ENCODE measurements around the gene LYL1. TPM values are rescaled to one million over a fixed set of nuclear protein-coding genes. Genes with fewer than 3 reads are reported as not detected.
A peak's percentile ranks its signal among the peaks of the same experiment; 100 is the strongest.

LYL1 gene
- total RNA-seq, 1 experiment from 2014 or later: 1.7 TPM

DNA sequence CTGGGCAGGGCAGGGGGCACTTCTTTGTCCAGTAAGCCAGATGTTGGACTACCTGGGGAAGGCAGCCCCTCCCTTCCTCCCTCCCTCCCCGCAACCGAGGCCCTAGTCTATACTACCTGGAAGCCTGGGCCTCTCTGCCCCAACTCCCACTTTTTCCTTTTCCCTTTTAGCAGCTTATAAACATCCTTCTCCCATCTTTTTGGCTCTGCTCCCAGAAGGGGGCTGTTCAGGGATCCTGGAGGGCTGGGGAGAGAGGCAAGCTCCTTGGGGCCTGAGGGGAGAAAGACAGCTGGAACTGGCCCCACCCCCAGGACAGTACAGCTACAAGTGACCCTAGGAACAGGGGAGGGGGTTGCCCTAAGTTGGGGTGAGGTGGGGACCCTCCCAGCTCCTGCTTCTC is 44.9 kb downstream of the LYL1 start:
- DNase-seq: no peak
- Histone ChIP-seq H3K36me3 (replicated peaks; ENCODE audit: control insufficient read depth, insufficient read depth, low read length) (no peaks in the 10 kb centered on the region), H3K27me3 (ENCODE audit: control insufficient read depth, insufficient read depth, low read length) (peaks cover 93% of the 10 kb centered on the region), H3K4me3 (ENCODE audit: insufficient read depth, low read depth, low read length) (no peak overlapping the region)

- H3K4me3 ChIP-seq (ENCODE audit: insufficient read depth, low read depth, low read length): no peak overlapping the region
- no peaks in the 10 kb centered on the region for H3K36me3 ChIP-seq (replicated peaks; ENCODE audit: control insufficient read depth, insufficient read depth, low read length)
- peaks cover 93% of the 10 kb centered on the region for H3K27me3 ChIP-seq (ENCODE audit: control insufficient read depth, insufficient read depth, low read length)
- DNase-seq: peak; percentile 71
Measured at GRCh38 chr19:13057147-13057572, 45.5 kb downstream of the LYL1 start.

DNA sequence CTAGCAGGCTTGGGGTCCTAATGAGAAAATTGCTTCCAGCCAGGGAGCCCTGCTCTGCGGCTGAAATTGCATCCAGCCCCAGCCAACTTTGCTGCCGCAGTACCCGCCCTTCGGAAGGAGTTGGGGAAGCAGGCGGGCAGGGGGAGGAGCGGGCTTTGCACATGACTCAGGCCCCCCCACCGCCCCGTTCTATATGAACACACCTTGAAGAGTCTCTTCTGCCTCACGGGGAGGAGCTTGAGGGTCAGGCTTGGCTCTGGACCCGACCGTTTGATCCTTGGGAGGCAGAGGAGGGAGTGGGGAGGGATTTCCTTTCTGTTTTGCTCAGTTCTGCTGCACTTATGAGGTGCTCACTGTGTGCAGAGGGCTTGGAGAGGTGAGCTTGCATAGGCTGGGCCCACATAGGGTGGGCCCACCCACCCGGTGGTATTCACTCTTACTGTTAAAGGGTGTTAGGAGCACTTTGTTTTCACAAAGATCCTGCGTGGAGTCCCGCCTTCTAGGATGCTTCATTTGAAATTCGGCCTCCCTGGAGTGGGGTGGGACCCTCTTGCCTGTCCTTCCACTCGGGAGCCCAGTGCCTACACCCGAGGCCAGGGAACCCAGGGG is 46.5 kb downstream of the LYL1 start:
- peak; percentile 87 for DNase-seq
- peaks cover 91% of the 10 kb centered on the region for H3K27me3 ChIP-seq (ENCODE audit: control insufficient read depth, insufficient read depth, low read length)
- no peak overlapping the region; the same call in 1 of the 2 replicates for H3K4me3 ChIP-seq (ENCODE audit: insufficient read depth, low read depth, low read length)
- H3K36me3 ChIP-seq (replicated peaks; ENCODE audit: control insufficient read depth, insufficient read depth, low read length): no peaks in the 10 kb centered on the region

- Histone ChIP-seq H3K27me3 (ENCODE audit: control insufficient read depth, insufficient read depth, low read length) (peaks cover 91% of the 10 kb centered on the region), H3K36me3 (replicated peaks; ENCODE audit: control insufficient read depth, insufficient read depth, low read length) (no peaks in the 10 kb centered on the region), H3K4me3 (ENCODE audit: insufficient read depth, low read depth, low read length) (peak overlapping the region; percentile 15; the same call in 1 of the 2 replicates)
- DNase-seq: peak; percentile 91
Measured at GRCh38 chr19:13055213-13056051, 47.2 kb downstream of the LYL1 start.

DNA sequence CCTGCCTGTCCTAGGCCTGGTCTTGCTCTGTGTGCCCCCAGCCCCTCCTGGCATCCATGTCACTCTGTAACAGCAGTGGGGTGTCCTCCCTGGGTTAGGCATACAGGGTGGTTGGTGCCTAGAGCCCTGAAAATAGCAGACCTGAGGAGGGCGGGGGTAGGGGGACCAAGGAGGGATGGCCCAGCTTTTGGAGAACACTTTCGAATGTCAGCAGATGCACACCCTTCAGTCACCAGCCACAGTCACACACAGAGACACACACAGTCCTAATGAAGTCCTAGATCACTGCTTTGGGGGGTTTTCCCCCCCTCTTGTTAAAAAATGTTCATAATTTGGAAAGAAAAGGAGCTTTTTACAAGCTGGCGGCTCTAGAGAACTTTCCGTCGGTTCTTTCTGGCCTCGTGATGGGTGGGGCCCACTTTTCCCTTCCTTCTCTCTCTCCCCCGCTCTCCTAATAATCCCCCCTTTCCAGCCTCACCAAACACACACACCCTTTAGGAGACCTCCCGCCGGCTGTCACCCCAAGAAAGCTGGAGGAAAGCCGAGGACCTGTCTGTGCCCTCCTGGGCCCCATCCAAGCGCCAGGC is 47.9 kb downstream of the LYL1 start:
- Histone ChIP-seq H3K4me3 (ENCODE audit: insufficient read depth, low read depth, low read length) (no peak overlapping the region), H3K36me3 (replicated peaks; ENCODE audit: control insufficient read depth, insufficient read depth, low read length) (no peaks in the 10 kb centered on the region), H3K27me3 (ENCODE audit: control insufficient read depth, insufficient read depth, low read length) (peaks cover 88% of the 10 kb centered on the region)
- peak; percentile 48 for DNase-seq

- DNase-seq: peak; percentile 56
- Histone ChIP-seq H3K36me3 (replicated peaks; ENCODE audit: control insufficient read depth, insufficient read depth, low read length) (no peaks in the 10 kb centered on the region), H3K27me3 (ENCODE audit: control insufficient read depth, insufficient read depth, low read length) (peaks cover 85% of the 10 kb centered on the region), H3K4me3 (ENCODE audit: insufficient read depth, low read depth, low read length) (no peak overlapping the region)
Measured at GRCh38 chr19:13053761-13054625, 48.7 kb downstream of the LYL1 start.

DNA sequence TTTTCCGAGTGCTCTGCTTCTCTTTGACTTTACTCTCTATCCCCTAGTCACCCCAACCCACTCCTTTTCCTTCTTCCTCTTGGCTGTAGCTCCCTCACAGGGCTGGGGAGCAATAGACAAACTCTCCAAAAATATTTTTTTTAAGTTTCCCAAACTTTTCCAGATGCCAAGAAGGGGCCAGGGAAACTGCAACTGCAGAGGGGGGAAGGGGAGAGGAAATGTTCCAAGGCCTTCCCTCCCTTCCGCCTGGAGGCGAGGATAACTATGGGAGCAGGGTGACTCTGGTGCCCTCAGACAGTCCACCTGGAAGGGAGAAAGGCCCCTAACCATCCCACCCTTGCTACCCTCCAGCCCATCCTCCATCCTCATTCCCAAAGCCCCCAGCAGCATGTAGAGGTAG is 49.4 kb downstream of the LYL1 start:
- no peak for DNase-seq
- Histone ChIP-seq H3K36me3 (replicated peaks; ENCODE audit: control insufficient read depth, insufficient read depth, low read length) (no peaks in the 10 kb centered on the region), H3K4me3 (ENCODE audit: insufficient read depth, low read depth, low read length) (no peak overlapping the region), H3K27me3 (ENCODE audit: control insufficient read depth, insufficient read depth, low read length) (peaks cover 78% of the 10 kb centered on the region)

DNA sequence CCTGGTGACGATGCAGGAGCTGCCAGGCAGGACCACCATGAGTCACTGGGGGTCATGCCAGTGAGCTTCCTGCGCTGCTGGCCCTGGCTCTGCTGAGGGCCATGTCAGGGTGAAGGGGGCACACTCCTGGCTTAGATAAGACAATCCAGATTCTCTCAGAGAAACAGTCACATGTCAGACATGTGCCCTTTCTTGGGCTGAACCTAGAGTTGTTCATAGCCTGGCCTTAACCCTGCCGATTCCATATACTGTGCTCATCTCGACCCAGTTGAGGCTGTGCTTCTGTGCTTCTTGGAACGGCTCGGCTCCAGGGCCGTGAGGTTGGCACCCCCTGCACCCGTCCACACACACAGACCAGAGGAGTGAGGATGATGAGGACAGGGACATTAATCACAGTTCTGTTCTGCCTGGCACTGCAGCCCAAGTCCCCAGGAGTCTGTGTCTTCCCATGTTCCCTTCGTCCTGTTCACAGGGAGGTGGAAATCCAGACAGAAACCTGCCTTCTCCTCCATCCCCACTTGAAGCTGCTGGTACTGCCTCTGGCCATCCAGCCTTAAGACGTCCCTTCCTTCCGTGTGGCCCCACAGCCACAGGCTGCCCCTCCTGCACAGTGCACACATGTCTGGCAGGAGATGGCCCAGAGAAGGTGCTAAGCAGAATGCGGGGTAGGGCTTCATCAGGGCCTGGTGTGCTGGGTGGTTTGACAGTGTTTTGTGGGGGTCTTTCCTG is 50.0 kb downstream of the LYL1 start:
- Histone ChIP-seq H3K27me3 (ENCODE audit: control insufficient read depth, insufficient read depth, low read length) (peaks cover 77% of the 10 kb centered on the region), H3K4me3 (ENCODE audit: insufficient read depth, low read depth, low read length) (no peak overlapping the region), H3K36me3 (replicated peaks; ENCODE audit: control insufficient read depth, insufficient read depth, low read length) (no peaks in the 10 kb centered on the region)
- no peak for DNase-seq

DNA sequence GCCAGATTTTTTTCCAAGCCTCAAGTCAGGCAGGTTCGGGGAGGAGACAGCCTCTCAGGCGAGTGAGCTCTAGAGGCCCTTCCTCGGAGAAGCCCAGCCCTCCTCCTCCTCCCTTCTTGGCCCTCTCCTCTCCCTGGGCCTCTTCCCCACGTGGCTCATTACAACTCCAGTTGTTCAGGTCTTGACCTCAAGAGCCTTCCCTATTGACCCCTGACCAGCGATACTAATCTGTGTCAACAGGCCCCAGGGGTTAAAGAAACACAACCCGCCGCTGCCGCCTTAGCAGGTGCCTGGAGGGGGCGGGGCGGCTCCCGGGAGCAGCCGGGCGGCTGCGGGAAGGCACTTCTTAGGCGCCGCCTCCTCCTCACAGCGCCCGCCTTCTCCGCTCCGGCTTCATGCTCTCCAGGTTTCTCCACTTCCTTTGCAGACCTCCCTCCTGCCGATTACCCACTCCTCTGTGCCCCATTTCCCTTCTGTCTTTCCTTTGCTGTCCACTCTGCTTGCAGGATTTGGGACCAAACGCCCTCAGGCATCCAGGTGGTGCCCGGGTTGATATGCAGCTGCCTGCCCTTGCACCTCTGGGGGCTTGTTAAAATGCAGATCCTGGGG is 51.0 kb downstream of the LYL1 start:
- peak; percentile 96 for DNase-seq
- Histone ChIP-seq H3K27me3 (ENCODE audit: control insufficient read depth, insufficient read depth, low read length) (peaks cover 74% of the 10 kb centered on the region), H3K36me3 (replicated peaks; ENCODE audit: control insufficient read depth, insufficient read depth, low read length) (no peaks in the 10 kb centered on the region), H3K4me3 (ENCODE audit: insufficient read depth, low read depth, low read length) (no peak overlapping the region)

DNA sequence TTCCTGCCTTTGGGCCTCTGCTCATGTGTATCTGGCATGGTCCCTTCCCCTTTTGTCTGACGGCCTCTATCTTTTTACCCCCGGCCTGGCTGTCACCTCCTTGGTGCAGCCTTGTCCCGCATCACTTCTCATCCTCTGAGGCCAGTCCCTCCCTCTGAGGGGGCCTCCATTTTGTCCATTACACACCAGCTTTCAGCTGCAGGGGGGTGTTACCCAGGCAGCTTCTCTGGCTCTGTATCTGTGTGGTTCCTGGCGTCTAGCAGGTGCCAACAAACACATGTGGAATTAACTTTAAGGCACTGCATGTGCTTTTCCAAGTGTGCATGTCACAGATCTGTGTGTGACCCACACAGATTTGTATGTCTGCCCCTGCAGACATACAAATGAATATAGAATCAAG is 52.4 kb downstream of the LYL1 start:
- peaks cover 68% of the 10 kb centered on the region for H3K27me3 ChIP-seq (ENCODE audit: control insufficient read depth, insufficient read depth, low read length)
- H3K36me3 ChIP-seq (replicated peaks; ENCODE audit: control insufficient read depth, insufficient read depth, low read length): no peaks in the 10 kb centered on the region
- no peak overlapping the region for H3K4me3 ChIP-seq (ENCODE audit: insufficient read depth, low read depth, low read length)
- no peak for DNase-seq

Other genes with a start within 250 kb of the LYL1 start
- gene DNASE2, start 221.4 kb downstream of the LYL1 start, total RNA-seq (2014; rRNA removed; shearing (Covaris generic)): 15.3 and 16.8 TPM in 2 replicates
- 0.37 and 0.76 TPM in 2 replicates for gene KLF1, start 215.7 kb downstream of the LYL1 start, total RNA-seq (2014; rRNA removed; shearing (Covaris generic))
- gene GCDH, start 211.7 kb downstream of the LYL1 start, total RNA-seq (2014; rRNA removed; shearing (Covaris generic)): 42.3 and 59.4 TPM in 2 replicates
- gene SYCE2, start 183.6 kb downstream of the LYL1 start, total RNA-seq (2014; rRNA removed; shearing (Covaris generic)): 0.24 and 2.0 TPM in 2 replicates
- 93.0 and 117 TPM in 2 replicates for gene FARSA, start 169.1 kb downstream of the LYL1 start, total RNA-seq (2014; rRNA removed; shearing (Covaris generic))
- gene CALR, start 164.2 kb downstream of the LYL1 start, total RNA-seq (2014; rRNA removed; shearing (Covaris generic)): 911 and 1,131 TPM in 2 replicates
- gene RAD23A, start 157.0 kb downstream of the LYL1 start, total RNA-seq (2014; rRNA removed; shearing (Covaris generic)): 146 and 155 TPM in 2 replicates
- 40.4 and 51.7 TPM in 2 replicates for gene GADD45GIP1, start 145.6 kb downstream of the LYL1 start, total RNA-seq (2014; rRNA removed; shearing (Covaris generic))
- 0.15 TPM in 1 of 2 replicates, not detected in the other for gene DAND5, start 133.3 kb downstream of the LYL1 start, total RNA-seq (2014; rRNA removed; shearing (Covaris generic))
- gene NFIX, start 107.4 kb downstream of the LYL1 start, total RNA-seq (2014; rRNA removed; shearing (Covaris generic)): 0.03 and 0.07 TPM in 2 replicates
- 81.5 and 89.1 TPM in 2 replicates for gene TRMT1, start 13.9 kb upstream of the LYL1 start, total RNA-seq (2014; rRNA removed; shearing (Covaris generic))
- 254 and 292 TPM in 2 replicates for gene NACC1, start 15.4 kb upstream of the LYL1 start, total RNA-seq (2014; rRNA removed; shearing (Covaris generic))
- 60.1 and 60.7 TPM in 2 replicates for gene STX10, start 47.5 kb upstream of the LYL1 start, total RNA-seq (2014; rRNA removed; shearing (Covaris generic))
- 34.5 and 56.4 TPM in 2 replicates for gene IER2, start 47.6 kb upstream of the LYL1 start, total RNA-seq (2014; rRNA removed; shearing (Covaris generic))